Mesendoderm (in vitro differentiated cells): ENCODE data around the gene ITGAV. TPM values are rescaled to one million over a fixed set of nuclear protein-coding genes. Genes with fewer than 3 reads are reported as not detected.

Source experiments
- DNase-seq: peaks from one replicate; pipeline ENCODE4 v3.0.0; 2013
- H2AK5ac ChIP-seq: 2 replicates; pipeline ENCODE4 v1.6.1; 2013; ENCODE audit warnings: low read length, inconsistent platforms
- H2BK120ac ChIP-seq: 2 replicates; pipeline ENCODE4 v1.6.1; 2013; ENCODE audit warnings: low read depth, mild to moderate bottlenecking, low read length, moderate library complexity, mixed read lengths
- H2BK15ac ChIP-seq: replicated peaks from 2 replicates; pipeline ENCODE4 v1.6.1; 2013; ENCODE audit warnings: low read depth, mild to moderate bottlenecking, moderate library complexity
- H2BK5ac ChIP-seq: 2 replicates; pipeline ENCODE4 v1.6.1; 2013; ENCODE audit warnings: low read length, inconsistent platforms
- H3K18ac ChIP-seq: 2 replicates; pipeline ENCODE4 v1.6.1; 2013; ENCODE audit warnings: mild to moderate bottlenecking, low read length, mixed read lengths
- H3K23ac ChIP-seq: one replicate; pipeline ENCODE4 v1.6.1; 2013; ENCODE audit warnings: low read length
- H3K27ac ChIP-seq: 2 replicates; pipeline ENCODE4 v1.5.1; 2013; ENCODE audit warnings: low read depth, mild to moderate bottlenecking, inconsistent platforms, low read length, moderate library complexity
- H3K27me3 ChIP-seq: 2 replicates; pipeline ENCODE4 v1.6.1; 2013; ENCODE audit warnings: low read length, control low read depth, mild to moderate bottlenecking, inconsistent platforms; ENCODE audit not compliant: insufficient read depth, poor library complexity
- H3K36me3 ChIP-seq: 2 replicates; pipeline ENCODE4 v1.6.1; 2013; ENCODE audit warnings: low read length, inconsistent platforms; ENCODE audit not compliant: control insufficient read depth, insufficient read depth
- H3K4ac ChIP-seq: one replicate; pipeline ENCODE4 v1.6.1; 2013; ENCODE audit warnings: low read depth, mild to moderate bottlenecking, low read length, moderate library complexity
- H3K4me1 ChIP-seq: 2 replicates; pipeline ENCODE4 v1.6.1; 2013; ENCODE audit warnings: low read depth, low read length, inconsistent platforms; ENCODE audit not compliant: control insufficient read depth
- H3K4me2 ChIP-seq: 2 replicates; pipeline ENCODE4 v1.6.1; 2013; ENCODE audit warnings: low read length
- H3K4me3 ChIP-seq: 2 replicates; pipeline ENCODE4 v1.5.1; 2013; ENCODE audit warnings: mild to moderate bottlenecking, low read length
- H3K56ac ChIP-seq: one replicate; pipeline ENCODE4 v1.6.1; 2013; ENCODE audit warnings: low read length
- H3K79me1 ChIP-seq: 2 replicates; pipeline ENCODE4 v1.6.1; 2013; ENCODE audit warnings: low read length, inconsistent platforms
- H3K79me2 ChIP-seq: 2 replicates; pipeline ENCODE4 v1.6.1; 2013; ENCODE audit warnings: mild to moderate bottlenecking, low read length; ENCODE audit not compliant: control insufficient read depth, insufficient read depth
- H3K9ac ChIP-seq: 2 replicates; pipeline ENCODE4 v1.6.1; 2013; ENCODE audit warnings: low read length, inconsistent platforms
- H4K5ac ChIP-seq: one replicate; pipeline ENCODE4 v1.6.1; 2013; ENCODE audit warnings: low read length
- H4K8ac ChIP-seq: one replicate; pipeline ENCODE4 v1.6.1; 2013; ENCODE audit warnings: low read depth, mild to moderate bottlenecking, control low read depth, low read length, moderate library complexity
- WGBS: extraction: QIAGEN DNeasy Blood & Tissue Kit; methylation state at CpG from one replicate; pipeline ENCODE4 v1.1.7; 2013; ENCODE audit warnings: low lambda C conversion rate, missing lambda C conversion rate; ENCODE audit not compliant: insufficient coverage; ENCODE audit errors: extremely low coverage; 5-methylcytosine and 5-hydroxymethylcytosine counted together
- polyA plus RNA-seq, 2 experiments: library from polyadenylated mRNA; stranded (reverse); fragments of 200-250 nt; gene quantifications; one replicate each; pipeline ENCODE4 v1.2.3, GENCODE V29; 2013

ITGAV gene
- polyA plus RNA-seq (2013, experiment 1 of 2): 25.0 TPM
- 25.4 TPM for polyA plus RNA-seq (2013, experiment 2 of 2)

DNA sequence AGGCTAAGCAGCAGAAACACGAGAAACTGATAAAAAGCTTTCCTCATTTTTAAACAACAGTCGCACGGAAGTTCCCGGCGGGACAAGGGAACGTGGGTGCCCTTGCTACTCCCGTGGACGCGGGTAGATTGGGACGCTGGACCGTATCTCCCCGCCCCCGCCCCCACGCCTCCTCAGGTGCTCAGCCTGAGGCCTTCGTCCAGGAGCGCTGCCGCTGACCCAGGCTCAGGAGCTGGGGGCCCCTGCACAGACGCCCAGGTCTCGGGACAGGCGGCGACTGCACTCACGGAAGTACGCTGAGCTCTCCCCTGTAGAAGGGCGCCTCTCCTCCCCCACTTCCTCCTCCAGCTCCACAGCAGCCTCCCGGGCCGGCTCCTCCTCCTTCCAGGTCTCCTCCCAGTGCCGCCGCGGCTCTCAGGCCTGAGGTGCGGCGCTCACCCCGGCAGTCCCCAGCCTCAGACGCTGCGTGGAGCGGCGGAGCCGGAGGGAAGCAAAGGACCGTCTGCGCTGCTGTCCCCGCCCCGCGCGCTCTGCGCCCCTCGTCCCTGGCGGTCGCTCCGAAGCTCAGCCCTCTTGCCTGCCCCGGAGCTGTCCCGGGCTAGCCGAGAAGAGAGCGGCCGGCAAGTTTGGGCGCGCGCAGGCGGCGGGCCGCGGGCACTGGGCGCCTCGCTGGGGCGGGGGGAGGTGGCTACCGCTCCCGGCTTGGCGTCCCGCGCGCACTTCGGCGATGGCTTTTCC is at the start of gene ITGAV:
TSS of gene ITGAV (plus strand) at position 445 of the 738 bp plus-strand sequence. CDS start at position 728, 283 bp downstream.
- Histone ChIP-seq H3K36me3 (no peaks in the 10 kb centered on the region), H3K23ac (peak within 1 kb of the TSS; percentile 67), H3K9ac (peak within 1 kb of the TSS; percentile 93), H2AK5ac (no peak within 1 kb of the TSS), H2BK120ac (peak within 1 kb of the TSS; percentile 7), H3K27me3 (no peaks in the 10 kb centered on the region), H2BK15ac (no peak within 1 kb of the TSS), H2BK5ac (peak within 1 kb of the TSS; percentile 81), H4K5ac (no peak within 1 kb of the TSS), H4K8ac (no peak within 1 kb of the TSS), H3K79me1 (no peaks in the 10 kb centered on the region), H3K56ac (peak within 1 kb of the TSS; percentile 96), H3K79me2 (peaks cover 31% of the 10 kb centered on the region), H3K27ac (peak within 1 kb of the TSS; percentile 97), H3K4me2 (peak within 1 kb of the TSS; percentile 33), H3K18ac (peak within 1 kb of the TSS; percentile 72), H3K4me3 (peak within 1 kb of the TSS; percentile 88), H3K4me1 (peaks cover 2% of the 10 kb centered on the region), H3K4ac (peak within 1 kb of the TSS; percentile 66)
- peak; percentile 98 for DNase-seq
- WGBS: no CpG with 5 or more reads among the region's 71 CpGs

DNA sequence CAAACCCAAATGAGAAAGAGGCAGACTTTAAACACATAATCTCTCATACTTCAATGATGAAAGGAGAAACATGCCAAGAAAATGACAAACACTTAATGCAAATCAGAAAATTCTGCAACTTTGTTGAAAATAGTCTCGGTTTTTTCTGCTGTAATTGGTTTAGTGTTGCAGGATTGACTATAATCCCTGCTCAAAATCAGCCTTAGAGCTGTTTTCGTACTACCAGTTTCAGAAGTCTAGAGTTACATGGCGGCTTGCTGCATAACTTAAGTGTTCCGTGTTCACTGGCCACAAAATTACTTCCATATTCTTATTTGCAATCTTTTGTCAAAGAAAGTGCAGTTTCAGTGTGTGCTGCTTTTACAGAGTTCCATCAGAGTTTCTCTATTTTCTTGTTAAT is 48.9 kb upstream of the ITGAV start:
- no peak overlapping the region for H3K4me3 ChIP-seq

DNA sequence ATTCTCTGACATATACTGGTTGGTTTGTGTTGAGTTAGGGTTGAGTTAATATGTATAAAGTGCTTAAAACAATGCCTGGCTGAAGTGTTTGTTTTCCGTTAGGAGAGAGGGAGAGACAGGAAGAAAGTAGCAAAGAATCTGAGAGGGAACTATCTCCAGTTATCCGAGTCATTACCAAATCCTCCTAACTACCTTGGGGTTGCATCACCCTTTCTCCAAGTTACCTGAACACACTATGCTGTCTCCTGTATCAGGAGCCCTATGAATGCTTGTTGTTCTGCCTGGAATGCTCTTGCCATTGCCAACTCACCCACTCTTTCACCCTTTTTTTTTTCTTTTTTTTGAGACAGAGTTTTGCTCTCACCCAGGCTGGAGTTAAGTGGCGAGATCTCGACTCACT is 47.9 kb upstream of the ITGAV start:
- Histone ChIP-seq H2BK5ac (no peak overlapping the region), H3K9ac (no peak overlapping the region), H3K27ac (no peak overlapping the region), H3K79me1 (no peaks in the 10 kb centered on the region), H2BK15ac (no peak overlapping the region), H4K5ac (no peak overlapping the region), H3K4me1 (peaks cover 1% of the 10 kb centered on the region), H2BK120ac (peak overlapping the region; percentile 73), H2AK5ac (no peak overlapping the region), H3K27me3 (no peaks in the 10 kb centered on the region), H3K23ac (no peak overlapping the region), H3K56ac (no peak overlapping the region), H3K4me2 (no peak overlapping the region), H3K4me3 (no peak overlapping the region), H3K4ac (peak overlapping the region; percentile 52), H3K18ac (peak overlapping the region; percentile 68), H4K8ac (no peak overlapping the region), H3K79me2 (no peaks in the 10 kb centered on the region), H3K36me3 (no peaks in the 10 kb centered on the region)
- no CpG with 5 or more reads among the region's 4 CpGs for WGBS
- peak; percentile 77 for DNase-seq

More for the DNA sequence above, 48.9 kb upstream of the ITGAV start:
- Histone ChIP-seq H3K9ac (no peak overlapping the region), H3K4ac (no peak overlapping the region), H3K36me3 (no peaks in the 10 kb centered on the region), H3K23ac (no peak overlapping the region), H2BK5ac (no peak overlapping the region), H2BK15ac (no peak overlapping the region), H3K79me2 (no peaks in the 10 kb centered on the region), H3K79me1 (no peaks in the 10 kb centered on the region), H4K8ac (no peak overlapping the region), H2AK5ac (no peak overlapping the region), H3K18ac (no peak overlapping the region), H3K27me3 (no peaks in the 10 kb centered on the region), H3K4me1 (peaks cover 1% of the 10 kb centered on the region), H2BK120ac (no peak overlapping the region), H3K56ac (no peak overlapping the region), H4K5ac (no peak overlapping the region), H3K4me2 (no peak overlapping the region), H3K27ac (no peak overlapping the region)
- DNase-seq: no peak
- no CpG with 5 or more reads among the region's 4 CpGs for WGBS

GRCh38 chr2:186543561-186544131 is 46.2 kb upstream of the ITGAV start:
- DNase-seq: peak; percentile 49
- H3K18ac ChIP-seq: peak overlapping the region; percentile 90
- peak overlapping the region; percentile 81 for H3K4ac ChIP-seq
- H3K4me2 ChIP-seq: no peak overlapping the region
- peak overlapping the region; percentile 67 for H2BK5ac ChIP-seq
- no peak overlapping the region for H4K8ac ChIP-seq
- H4K5ac ChIP-seq: no peak overlapping the region
- H3K27ac ChIP-seq: peak overlapping the region; percentile 82
- H3K27me3 ChIP-seq: no peaks in the 10 kb centered on the region
- H3K23ac ChIP-seq: no peak overlapping the region
- no peak overlapping the region for H3K9ac ChIP-seq
- H3K79me2 ChIP-seq: no peaks in the 10 kb centered on the region
- H2BK120ac ChIP-seq: peak overlapping the region; percentile 73
- H2AK5ac ChIP-seq: no peak overlapping the region
- H2BK15ac ChIP-seq: no peak overlapping the region
- no peaks in the 10 kb centered on the region for H3K36me3 ChIP-seq
- no peak overlapping the region for H3K4me3 ChIP-seq
- H3K4me1 ChIP-seq: peaks cover 1% of the 10 kb centered on the region
- H3K79me1 ChIP-seq: no peaks in the 10 kb centered on the region
- WGBS: no CpG with 5 or more reads among the region's 3 CpGs
- peak overlapping the region; percentile 38 for H3K56ac ChIP-seq

- Histone ChIP-seq H2BK5ac (no peak overlapping the region), H3K79me2 (no peaks in the 10 kb centered on the region), H3K4me3 (no peak overlapping the region), H3K27ac (peak overlapping the region; percentile 82), H2BK15ac (no peak overlapping the region), H3K4me1 (peaks cover 1% of the 10 kb centered on the region), H4K5ac (no peak overlapping the region), H3K4ac (no peak overlapping the region), H3K18ac (no peak overlapping the region), H3K23ac (no peak overlapping the region), H3K56ac (no peak overlapping the region), H2BK120ac (no peak overlapping the region), H3K9ac (no peak overlapping the region), H3K4me2 (no peak overlapping the region), H2AK5ac (no peak overlapping the region), H3K79me1 (no peaks in the 10 kb centered on the region), H4K8ac (no peak overlapping the region), H3K27me3 (no peaks in the 10 kb centered on the region), H3K36me3 (no peaks in the 10 kb centered on the region)
- WGBS: no CpG with 5 or more reads among the region's 1 CpG
- DNase-seq: peak; percentile 95
Measured at GRCh38 chr2:186544255-186544675, 45.6 kb upstream of the ITGAV start.
